ENCODE results near the gene CRK.

CRK gene

GRCh38 chr17:1474402-1475189 is 18.6 kb upstream of the CRK start (continued):
- TF ChIP-seq, protein P1, sequence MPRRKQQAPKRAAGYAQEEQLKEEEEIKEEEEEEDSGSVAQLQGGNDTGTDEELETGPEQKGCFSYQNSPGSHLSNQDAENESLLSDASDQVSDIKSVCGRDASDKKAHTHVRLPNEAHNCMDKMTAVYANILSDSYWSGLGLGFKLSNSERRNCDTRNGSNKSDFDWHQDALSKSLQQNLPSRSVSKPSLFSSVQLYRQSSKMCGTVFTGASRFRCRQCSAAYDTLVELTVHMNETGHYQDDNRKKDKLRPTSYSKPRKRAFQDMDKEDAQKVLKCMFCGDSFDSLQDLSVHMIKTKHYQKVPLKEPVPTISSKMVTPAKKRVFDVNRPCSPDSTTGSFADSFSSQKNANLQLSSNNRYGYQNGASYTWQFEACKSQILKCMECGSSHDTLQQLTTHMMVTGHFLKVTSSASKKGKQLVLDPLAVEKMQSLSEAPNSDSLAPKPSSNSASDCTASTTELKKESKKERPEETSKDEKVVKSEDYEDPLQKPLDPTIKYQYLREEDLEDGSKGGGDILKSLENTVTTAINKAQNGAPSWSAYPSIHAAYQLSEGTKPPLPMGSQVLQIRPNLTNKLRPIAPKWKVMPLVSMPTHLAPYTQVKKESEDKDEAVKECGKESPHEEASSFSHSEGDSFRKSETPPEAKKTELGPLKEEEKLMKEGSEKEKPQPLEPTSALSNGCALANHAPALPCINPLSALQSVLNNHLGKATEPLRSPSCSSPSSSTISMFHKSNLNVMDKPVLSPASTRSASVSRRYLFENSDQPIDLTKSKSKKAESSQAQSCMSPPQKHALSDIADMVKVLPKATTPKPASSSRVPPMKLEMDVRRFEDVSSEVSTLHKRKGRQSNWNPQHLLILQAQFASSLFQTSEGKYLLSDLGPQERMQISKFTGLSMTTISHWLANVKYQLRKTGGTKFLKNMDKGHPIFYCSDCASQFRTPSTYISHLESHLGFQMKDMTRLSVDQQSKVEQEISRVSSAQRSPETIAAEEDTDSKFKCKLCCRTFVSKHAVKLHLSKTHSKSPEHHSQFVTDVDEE (CRISPR knock-in tag; IDR thresholded peaks at IDR 0.05): no peak
- TF ChIP-seq PPARA (CRISPR knock-in tag; IDR thresholded peaks at IDR 0.05; ENCODE audit: borderline replicate concordance): no peak
- no peak for TF ChIP-seq RARB (CRISPR knock-in tag; IDR thresholded peaks at IDR 0.05)
- no peak for TF ChIP-seq ZNF565 (CRISPR knock-in tag; conservative IDR thresholded peaks at IDR 0.05; ENCODE audit: low read depth)
- TF ChIP-seq ZC3H10 (CRISPR knock-in tag; IDR thresholded peaks at IDR 0.05): no peak
- no peak for TF ChIP-seq ESRRG (CRISPR knock-in tag; IDR thresholded peaks at IDR 0.05)
- no peak for TF ChIP-seq CSDC2 (CRISPR knock-in tag; IDR thresholded peaks at IDR 0.05)

- no peak for ATAC-seq
- TF ChIP-seq, protein P2, sequence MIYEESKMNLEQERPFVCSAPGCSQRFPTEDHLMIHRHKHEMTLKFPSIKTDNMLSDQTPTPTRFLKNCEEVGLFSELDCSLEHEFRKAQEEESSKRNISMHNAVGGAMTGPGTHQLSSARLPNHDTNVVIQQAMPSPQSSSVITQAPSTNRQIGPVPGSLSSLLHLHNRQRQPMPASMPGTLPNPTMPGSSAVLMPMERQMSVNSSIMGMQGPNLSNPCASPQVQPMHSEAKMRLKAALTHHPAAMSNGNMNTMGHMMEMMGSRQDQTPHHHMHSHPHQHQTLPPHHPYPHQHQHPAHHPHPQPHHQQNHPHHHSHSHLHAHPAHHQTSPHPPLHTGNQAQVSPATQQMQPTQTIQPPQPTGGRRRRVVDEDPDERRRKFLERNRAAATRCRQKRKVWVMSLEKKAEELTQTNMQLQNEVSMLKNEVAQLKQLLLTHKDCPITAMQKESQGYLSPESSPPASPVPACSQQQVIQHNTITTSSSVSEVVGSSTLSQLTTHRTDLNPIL (CRISPR knock-in tag; IDR thresholded peaks at IDR 0.05; ENCODE audit: low read depth): no peak
- no peak for TF ChIP-seq PATZ1 (CRISPR knock-in tag; IDR thresholded peaks at IDR 0.05; ENCODE audit: borderline replicate concordance)
- TF ChIP-seq ZNF70 (CRISPR knock-in tag; IDR thresholded peaks at IDR 0.05): no peak
- no peak for TF ChIP-seq RARB (CRISPR knock-in tag; IDR thresholded peaks at IDR 0.05)
- no peak for TF ChIP-seq ZC3H10 (CRISPR knock-in tag; IDR thresholded peaks at IDR 0.05)
- no peak for TF ChIP-seq SNAI2 (CRISPR knock-in tag; IDR thresholded peaks at IDR 0.05)
- TF ChIP-seq OSR1 (CRISPR knock-in tag; IDR thresholded peaks at IDR 0.05): no peak
- TF ChIP-seq GLIS3 (CRISPR knock-in tag; IDR thresholded peaks at IDR 0.05): no peak
- no peak for TF ChIP-seq CSDC2 (CRISPR knock-in tag; IDR thresholded peaks at IDR 0.05)
- no peak for TF ChIP-seq ISL1 (CRISPR knock-in tag; IDR thresholded peaks at IDR 0.05)
- no peak for TF ChIP-seq ESRRG (CRISPR knock-in tag; IDR thresholded peaks at IDR 0.05)
- TF ChIP-seq, protein P3, sequence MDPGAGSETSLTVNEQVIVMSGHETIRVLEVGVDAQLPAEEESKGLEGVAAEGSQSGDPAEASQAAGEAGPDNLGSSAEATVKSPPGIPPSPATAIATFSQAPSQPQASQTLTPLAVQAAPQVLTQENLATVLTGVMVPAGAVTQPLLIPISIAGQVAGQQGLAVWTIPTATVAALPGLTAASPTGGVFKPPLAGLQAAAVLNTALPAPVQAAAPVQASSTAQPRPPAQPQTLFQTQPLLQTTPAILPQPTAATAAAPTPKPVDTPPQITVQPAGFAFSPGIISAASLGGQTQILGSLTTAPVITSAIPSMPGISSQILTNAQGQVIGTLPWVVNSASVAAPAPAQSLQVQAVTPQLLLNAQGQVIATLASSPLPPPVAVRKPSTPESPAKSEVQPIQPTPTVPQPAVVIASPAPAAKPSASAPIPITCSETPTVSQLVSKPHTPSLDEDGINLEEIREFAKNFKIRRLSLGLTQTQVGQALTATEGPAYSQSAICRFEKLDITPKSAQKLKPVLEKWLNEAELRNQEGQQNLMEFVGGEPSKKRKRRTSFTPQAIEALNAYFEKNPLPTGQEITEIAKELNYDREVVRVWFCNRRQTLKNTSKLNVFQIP (CRISPR knock-in tag; IDR thresholded peaks at IDR 0.05; ENCODE audit: borderline replicate concordance, low read depth): no peak
- TF ChIP-seq TOX (CRISPR knock-in tag; IDR thresholded peaks at IDR 0.05; ENCODE audit: borderline replicate concordance): no peak
- no peak for TF ChIP-seq BACH2 (CRISPR knock-in tag; IDR thresholded peaks at IDR 0.05; ENCODE audit: borderline replicate concordance)
- no peak for TF ChIP-seq ZFP3 (CRISPR knock-in tag; IDR thresholded peaks at IDR 0.05)
Measured at GRCh38 chr17:1473841-1474240, 17.8 kb upstream of the CRK start.

GRCh38 chr17:1473170-1473569 is 17.1 kb upstream of the CRK start:
- TF ChIP-seq ZNF565 (CRISPR knock-in tag; conservative IDR thresholded peaks at IDR 0.05; ENCODE audit: low read depth) (no peak), PPARA (CRISPR knock-in tag; IDR thresholded peaks at IDR 0.05; ENCODE audit: borderline replicate concordance) (no peak)
- TF ChIP-seq, protein P1 (CRISPR knock-in tag; IDR thresholded peaks at IDR 0.05): no peak
- ATAC-seq: peak; percentile 26; the same call in 2 of the 3 replicates

Measured in SK-N-SH treated with all-trans-retinoic acid at 6 μM for 48 hours (cell line).